GM12878 (cell line): ENCODE data around the gene HYDIN.
"Not testable (repeated sequence)": the region's sequence is repeated elsewhere in the genome, so short reads cannot be mapped to it uniquely, and the experiment has no call there.

Experiments
- CEBPB ChIP-seq, 2 experiments: fragments of 150-350 bp in 1 of 2; IDR thresholded peaks; 2 replicates each; pipeline ENCODE4 v1.6.1; 2012 to 2014; ENCODE audit warnings: low read depth in 2 of 2, low read length in 2 of 2, borderline replicate concordance in 1 of 2, inconsistent platforms in 1 of 2
- EZH2 ChIP-seq: IDR thresholded peaks from 2 replicates; pipeline ENCODE4 v1.6.1; 2012; ENCODE audit warnings: low read depth, mild to moderate bottlenecking, control low read depth, inconsistent platforms, low read length, borderline replicate concordance; ENCODE audit not compliant: control insufficient read depth
- MXI1 ChIP-seq: fragments of 150-350 bp; IDR thresholded peaks from 2 replicates; pipeline ENCODE4 v1.6.1; 2011; ENCODE audit warnings: low read depth, mild to moderate bottlenecking, inconsistent platforms, low read length, improper control_type of control experiment
- MYC ChIP-seq: IDR thresholded peaks from 2 replicates; pipeline ENCODE4 v1.6.1; 2011; ENCODE audit warnings: mild to moderate bottlenecking, low read length, moderate library complexity, inconsistent platforms; ENCODE audit not compliant: insufficient read depth, insufficient replicate concordance, insufficient read length, severe bottlenecking
- POLR2AphosphoS2 ChIP-seq: IDR thresholded peaks from 2 replicates; pipeline ENCODE4 v1.6.1; 2011; ENCODE audit warnings: low read depth, mild to moderate bottlenecking, low read length, improper control_type of control experiment, moderate library complexity
- TF ChIP-seq, protein P1 (sequence below): fragments of 450-650 bp; IDR thresholded peaks from 2 replicates; pipeline ENCODE4 v1.6.1; 2017; ENCODE audit warnings: mild to moderate bottlenecking
- TF ChIP-seq, protein P2 (sequence below), 3 experiments: IDR thresholded peaks in 2 of 3; conservative IDR thresholded peaks in 1 of 3; 2 replicates each; pipeline ENCODE4 v1.5.1; 2011; ENCODE audit warnings: low read depth in 3 of 3, low read length in 3 of 3, mild to moderate bottlenecking in 3 of 3, control low read depth in 2 of 3, moderate library complexity in 2 of 3, inconsistent platforms in 1 of 3, mixed read lengths in 1 of 3; ENCODE audit not compliant: control insufficient read depth in 2 of 3, insufficient read depth in 1 of 3; ENCODE audit errors: extremely low read depth in 1 of 3
- TF ChIP-seq, protein P3 (sequence below): IDR thresholded peaks from 2 replicates; pipeline ENCODE4 v1.6.1; 2012; ENCODE audit warnings: mild to moderate bottlenecking, low read depth, low read length
- TF ChIP-seq, protein P4 (sequence below): fragments of 450-650 bp; formaldehyde crosslinking; IDR thresholded peaks from 2 replicates; pipeline ENCODE4 v1.5.0; 2022; ENCODE audit warnings: mild to moderate bottlenecking, missing genetic modification characterization
- TF ChIP-seq, protein P5 (sequence below): IDR thresholded peaks from 2 replicates; pipeline ENCODE4 v1.6.1; 2012; ENCODE audit warnings: low read depth, low read length, improper control_type of control experiment

DNA sequence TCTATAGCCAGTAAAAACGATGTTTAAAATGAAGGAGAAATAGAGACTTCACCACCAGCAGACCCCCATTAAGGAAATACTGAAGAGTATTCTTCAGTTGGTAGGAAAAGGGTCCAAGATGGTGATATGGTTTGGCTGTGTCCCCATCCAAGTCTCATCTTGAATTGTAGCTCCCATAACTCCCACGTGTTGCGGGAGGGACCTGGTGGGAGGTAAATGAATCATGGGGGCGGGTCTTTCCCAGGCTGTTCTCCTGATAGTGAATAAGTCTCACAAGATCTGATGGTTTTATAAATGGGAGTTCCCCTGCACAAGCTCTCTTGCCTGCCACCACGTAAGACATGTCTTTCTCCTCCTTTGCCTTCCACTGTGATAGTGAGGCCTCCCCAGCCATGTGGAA is 352.6 kb downstream of the HYDIN start:
- TF ChIP-seq, protein P1, sequence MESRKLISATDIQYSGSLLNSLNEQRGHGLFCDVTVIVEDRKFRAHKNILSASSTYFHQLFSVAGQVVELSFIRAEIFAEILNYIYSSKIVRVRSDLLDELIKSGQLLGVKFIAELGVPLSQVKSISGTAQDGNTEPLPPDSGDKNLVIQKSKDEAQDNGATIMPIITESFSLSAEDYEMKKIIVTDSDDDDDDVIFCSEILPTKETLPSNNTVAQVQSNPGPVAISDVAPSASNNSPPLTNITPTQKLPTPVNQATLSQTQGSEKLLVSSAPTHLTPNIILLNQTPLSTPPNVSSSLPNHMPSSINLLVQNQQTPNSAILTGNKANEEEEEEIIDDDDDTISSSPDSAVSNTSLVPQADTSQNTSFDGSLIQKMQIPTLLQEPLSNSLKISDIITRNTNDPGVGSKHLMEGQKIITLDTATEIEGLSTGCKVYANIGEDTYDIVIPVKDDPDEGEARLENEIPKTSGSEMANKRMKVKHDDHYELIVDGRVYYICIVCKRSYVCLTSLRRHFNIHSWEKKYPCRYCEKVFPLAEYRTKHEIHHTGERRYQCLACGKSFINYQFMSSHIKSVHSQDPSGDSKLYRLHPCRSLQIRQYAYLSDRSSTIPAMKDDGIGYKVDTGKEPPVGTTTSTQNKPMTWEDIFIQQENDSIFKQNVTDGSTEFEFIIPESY: not testable (repeated sequence)
- TF ChIP-seq, protein P2, sequence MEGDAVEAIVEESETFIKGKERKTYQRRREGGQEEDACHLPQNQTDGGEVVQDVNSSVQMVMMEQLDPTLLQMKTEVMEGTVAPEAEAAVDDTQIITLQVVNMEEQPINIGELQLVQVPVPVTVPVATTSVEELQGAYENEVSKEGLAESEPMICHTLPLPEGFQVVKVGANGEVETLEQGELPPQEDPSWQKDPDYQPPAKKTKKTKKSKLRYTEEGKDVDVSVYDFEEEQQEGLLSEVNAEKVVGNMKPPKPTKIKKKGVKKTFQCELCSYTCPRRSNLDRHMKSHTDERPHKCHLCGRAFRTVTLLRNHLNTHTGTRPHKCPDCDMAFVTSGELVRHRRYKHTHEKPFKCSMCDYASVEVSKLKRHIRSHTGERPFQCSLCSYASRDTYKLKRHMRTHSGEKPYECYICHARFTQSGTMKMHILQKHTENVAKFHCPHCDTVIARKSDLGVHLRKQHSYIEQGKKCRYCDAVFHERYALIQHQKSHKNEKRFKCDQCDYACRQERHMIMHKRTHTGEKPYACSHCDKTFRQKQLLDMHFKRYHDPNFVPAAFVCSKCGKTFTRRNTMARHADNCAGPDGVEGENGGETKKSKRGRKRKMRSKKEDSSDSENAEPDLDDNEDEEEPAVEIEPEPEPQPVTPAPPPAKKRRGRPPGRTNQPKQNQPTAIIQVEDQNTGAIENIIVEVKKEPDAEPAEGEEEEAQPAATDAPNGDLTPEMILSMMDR (IDR thresholded peaks at IDR 0.05 in 2 of 3, conservative IDR thresholded peaks at IDR 0.05 in 1 of 3; ENCODE audit: control insufficient read depth in 2 of 3, extremely low read depth in 1 of 3, insufficient read depth in 1 of 3, low read depth in 3 of 3, low read length in 3 of 3): not testable (repeated sequence)
- TF ChIP-seq, protein P3, sequence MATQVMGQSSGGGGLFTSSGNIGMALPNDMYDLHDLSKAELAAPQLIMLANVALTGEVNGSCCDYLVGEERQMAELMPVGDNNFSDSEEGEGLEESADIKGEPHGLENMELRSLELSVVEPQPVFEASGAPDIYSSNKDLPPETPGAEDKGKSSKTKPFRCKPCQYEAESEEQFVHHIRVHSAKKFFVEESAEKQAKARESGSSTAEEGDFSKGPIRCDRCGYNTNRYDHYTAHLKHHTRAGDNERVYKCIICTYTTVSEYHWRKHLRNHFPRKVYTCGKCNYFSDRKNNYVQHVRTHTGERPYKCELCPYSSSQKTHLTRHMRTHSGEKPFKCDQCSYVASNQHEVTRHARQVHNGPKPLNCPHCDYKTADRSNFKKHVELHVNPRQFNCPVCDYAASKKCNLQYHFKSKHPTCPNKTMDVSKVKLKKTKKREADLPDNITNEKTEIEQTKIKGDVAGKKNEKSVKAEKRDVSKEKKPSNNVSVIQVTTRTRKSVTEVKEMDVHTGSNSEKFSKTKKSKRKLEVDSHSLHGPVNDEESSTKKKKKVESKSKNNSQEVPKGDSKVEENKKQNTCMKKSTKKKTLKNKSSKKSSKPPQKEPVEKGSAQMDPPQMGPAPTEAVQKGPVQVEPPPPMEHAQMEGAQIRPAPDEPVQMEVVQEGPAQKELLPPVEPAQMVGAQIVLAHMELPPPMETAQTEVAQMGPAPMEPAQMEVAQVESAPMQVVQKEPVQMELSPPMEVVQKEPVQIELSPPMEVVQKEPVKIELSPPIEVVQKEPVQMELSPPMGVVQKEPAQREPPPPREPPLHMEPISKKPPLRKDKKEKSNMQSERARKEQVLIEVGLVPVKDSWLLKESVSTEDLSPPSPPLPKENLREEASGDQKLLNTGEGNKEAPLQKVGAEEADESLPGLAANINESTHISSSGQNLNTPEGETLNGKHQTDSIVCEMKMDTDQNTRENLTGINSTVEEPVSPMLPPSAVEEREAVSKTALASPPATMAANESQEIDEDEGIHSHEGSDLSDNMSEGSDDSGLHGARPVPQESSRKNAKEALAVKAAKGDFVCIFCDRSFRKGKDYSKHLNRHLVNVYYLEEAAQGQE: not testable (repeated sequence)
- TF ChIP-seq EZH2; MXI1; POLR2AphosphoS2; CEBPB (IDR thresholded peaks at IDR 0.05; ENCODE audit: borderline replicate concordance in 1 of 2, low read depth in 2 of 2, low read length in 2 of 2); MYC: not testable (repeated sequence)
- TF ChIP-seq, protein P4, sequence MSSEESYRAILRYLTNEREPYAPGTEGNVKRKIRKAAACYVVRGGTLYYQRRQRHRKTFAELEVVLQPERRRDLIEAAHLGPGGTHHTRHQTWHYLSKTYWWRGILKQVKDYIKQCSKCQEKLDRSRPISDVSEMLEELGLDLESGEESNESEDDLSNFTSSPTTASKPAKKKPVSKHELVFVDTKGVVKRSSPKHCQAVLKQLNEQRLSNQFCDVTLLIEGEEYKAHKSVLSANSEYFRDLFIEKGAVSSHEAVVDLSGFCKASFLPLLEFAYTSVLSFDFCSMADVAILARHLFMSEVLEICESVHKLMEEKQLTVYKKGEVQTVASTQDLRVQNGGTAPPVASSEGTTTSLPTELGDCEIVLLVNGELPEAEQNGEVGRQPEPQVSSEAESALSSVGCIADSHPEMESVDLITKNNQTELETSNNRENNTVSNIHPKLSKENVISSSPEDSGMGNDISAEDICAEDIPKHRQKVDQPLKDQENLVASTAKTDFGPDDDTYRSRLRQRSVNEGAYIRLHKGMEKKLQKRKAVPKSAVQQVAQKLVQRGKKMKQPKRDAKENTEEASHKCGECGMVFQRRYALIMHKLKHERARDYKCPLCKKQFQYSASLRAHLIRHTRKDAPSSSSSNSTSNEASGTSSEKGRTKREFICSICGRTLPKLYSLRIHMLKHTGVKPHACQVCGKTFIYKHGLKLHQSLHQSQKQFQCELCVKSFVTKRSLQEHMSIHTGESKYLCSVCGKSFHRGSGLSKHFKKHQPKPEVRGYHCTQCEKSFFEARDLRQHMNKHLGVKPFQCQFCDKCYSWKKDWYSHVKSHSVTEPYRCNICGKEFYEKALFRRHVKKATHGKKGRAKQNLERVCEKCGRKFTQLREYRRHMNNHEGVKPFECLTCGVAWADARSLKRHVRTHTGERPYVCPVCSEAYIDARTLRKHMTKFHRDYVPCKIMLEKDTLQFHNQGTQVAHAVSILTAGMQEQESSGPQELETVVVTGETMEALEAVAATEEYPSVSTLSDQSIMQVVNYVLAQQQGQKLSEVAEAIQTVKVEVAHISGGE (CRISPR knock-in tag): not testable (repeated sequence)
- TF ChIP-seq, protein P5, sequence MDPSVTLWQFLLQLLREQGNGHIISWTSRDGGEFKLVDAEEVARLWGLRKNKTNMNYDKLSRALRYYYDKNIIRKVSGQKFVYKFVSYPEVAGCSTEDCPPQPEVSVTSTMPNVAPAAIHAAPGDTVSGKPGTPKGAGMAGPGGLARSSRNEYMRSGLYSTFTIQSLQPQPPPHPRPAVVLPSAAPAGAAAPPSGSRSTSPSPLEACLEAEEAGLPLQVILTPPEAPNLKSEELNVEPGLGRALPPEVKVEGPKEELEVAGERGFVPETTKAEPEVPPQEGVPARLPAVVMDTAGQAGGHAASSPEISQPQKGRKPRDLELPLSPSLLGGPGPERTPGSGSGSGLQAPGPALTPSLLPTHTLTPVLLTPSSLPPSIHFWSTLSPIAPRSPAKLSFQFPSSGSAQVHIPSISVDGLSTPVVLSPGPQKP: not testable (repeated sequence)
